GM12874 (cell line): ENCODE data around the gene AHR.

Experiments used
- TF ChIP-seq, protein P1 (sequence below): IDR thresholded peaks from 2 replicates; pipeline ENCODE4 v1.5.1; 2011; ENCODE audit warnings: low read depth, mild to moderate bottlenecking, control low read depth, low read length, moderate library complexity; ENCODE audit not compliant: insufficient read depth

Gene AHR

GRCh38 chr7:17298102-17298839, at the start of gene AHR:
TSS of gene AHR (plus strand) at chr7:17298652. CDS start at chr7:17299265, 613 bp downstream.
- TF ChIP-seq, protein P1, sequence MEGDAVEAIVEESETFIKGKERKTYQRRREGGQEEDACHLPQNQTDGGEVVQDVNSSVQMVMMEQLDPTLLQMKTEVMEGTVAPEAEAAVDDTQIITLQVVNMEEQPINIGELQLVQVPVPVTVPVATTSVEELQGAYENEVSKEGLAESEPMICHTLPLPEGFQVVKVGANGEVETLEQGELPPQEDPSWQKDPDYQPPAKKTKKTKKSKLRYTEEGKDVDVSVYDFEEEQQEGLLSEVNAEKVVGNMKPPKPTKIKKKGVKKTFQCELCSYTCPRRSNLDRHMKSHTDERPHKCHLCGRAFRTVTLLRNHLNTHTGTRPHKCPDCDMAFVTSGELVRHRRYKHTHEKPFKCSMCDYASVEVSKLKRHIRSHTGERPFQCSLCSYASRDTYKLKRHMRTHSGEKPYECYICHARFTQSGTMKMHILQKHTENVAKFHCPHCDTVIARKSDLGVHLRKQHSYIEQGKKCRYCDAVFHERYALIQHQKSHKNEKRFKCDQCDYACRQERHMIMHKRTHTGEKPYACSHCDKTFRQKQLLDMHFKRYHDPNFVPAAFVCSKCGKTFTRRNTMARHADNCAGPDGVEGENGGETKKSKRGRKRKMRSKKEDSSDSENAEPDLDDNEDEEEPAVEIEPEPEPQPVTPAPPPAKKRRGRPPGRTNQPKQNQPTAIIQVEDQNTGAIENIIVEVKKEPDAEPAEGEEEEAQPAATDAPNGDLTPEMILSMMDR: no peak

GRCh38 chr7:17253885-17254284, 44.6 kb upstream of the AHR start:
- TF ChIP-seq, protein P1: no peak

- TF ChIP-seq, protein P1: no peak
Measured at GRCh38 chr7:17255926-17256325, 42.5 kb upstream of the AHR start.

- TF ChIP-seq, protein P1: no peak
Measured at GRCh38 chr7:17256375-17256774, 42.1 kb upstream of the AHR start.

DNA sequence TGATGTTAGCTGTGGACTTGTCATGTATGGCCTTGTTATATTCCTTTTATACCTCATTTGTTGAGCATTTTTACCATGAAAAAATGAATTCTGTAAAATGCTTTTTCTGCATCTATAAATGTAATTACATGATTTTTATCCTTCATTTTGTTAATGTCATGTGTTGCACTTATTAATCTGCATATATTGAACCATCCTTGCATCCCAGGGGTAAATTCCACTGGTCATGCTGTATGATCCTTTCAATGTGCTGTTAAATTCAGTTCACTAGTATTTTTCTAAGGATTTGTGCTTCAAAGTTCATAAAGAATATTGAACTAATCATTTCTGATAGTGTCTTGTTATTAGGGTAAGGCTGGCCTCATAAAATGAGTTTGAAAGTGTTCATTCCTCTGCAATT, 31.9 kb upstream of the AHR start:
- TF ChIP-seq, protein P1: no peak

- TF ChIP-seq, protein P1: no peak
Measured at GRCh38 chr7:17269341-17270221, 28.9 kb upstream of the AHR start.

DNA sequence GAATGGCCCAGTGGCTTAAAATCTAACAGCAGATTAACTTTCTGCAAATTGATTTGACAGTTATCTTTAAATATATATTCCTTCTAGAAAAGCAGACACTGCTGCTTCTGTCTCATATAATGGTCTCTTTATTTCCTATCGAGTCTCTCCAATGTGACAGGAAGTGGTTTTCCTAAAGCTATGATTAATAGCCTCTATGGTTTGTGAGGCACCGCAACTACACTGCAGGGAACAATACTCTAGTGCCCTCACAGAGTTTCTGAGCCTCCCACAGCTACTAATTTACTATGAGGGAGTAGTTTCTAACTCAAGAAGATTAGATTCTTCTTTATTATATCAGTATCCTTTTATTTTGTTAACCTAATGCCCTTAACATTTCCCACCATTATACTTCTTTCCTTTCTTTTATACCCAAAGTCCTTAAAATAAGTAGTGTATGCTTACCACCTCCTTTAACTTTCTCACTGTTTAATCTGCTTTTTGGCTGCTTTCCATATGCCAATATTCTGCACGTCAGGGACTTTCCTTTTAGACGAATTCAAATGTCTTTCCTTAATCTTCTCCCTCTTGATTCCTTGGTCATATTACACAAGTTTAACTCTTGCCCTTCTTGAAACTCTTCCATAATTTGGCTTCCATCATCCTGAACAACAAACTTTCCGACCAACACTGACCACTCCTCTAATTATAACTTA, 23.8 kb upstream of the AHR start:
- TF ChIP-seq, protein P1: no peak
